NCI-H774 (cell line): ENCODE data around the gene CLCN3.
"Not testable (repeated sequence)": the region's sequence is repeated elsewhere in the genome, so short reads cannot be mapped to it uniquely, and the experiment has no call there.

ENCODE experiments used
- DNase-seq: peaks from one replicate; lab custom pipeline; 2025; lab: John Stamatoyannopoulos, UW

CLCN3 gene

GRCh38 chr4:169707958-169708643 is 87.7 kb downstream of the CLCN3 start:
- DNase-seq: no peak

DNA sequence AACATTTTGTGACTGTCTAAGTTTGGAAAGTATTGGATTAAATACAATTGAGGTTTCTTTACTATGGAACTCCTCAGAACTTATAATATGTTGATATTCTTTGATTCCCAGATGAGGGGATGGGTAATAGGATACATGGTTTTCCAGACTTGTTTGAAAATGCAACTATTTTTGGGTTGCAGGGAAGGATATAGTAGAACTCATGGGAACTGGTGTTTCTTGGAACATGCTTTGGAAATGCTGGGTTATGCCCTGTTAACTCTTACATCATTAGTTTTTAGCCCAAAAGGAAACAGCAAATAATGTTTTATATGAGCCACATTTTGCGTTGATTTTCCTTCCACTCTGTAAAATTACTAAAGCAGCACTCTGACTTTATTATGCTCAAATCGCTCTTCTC is 95.4 kb downstream of the CLCN3 start:
- no peak for DNase-seq

GRCh38 chr4:169716677-169717076 is 96.3 kb downstream of the CLCN3 start:
- no peak for DNase-seq

- no peak for DNase-seq
These were observed 100.2 kb downstream of the CLCN3 start for GRCh38 chr4:169720529-169720928.

DNA sequence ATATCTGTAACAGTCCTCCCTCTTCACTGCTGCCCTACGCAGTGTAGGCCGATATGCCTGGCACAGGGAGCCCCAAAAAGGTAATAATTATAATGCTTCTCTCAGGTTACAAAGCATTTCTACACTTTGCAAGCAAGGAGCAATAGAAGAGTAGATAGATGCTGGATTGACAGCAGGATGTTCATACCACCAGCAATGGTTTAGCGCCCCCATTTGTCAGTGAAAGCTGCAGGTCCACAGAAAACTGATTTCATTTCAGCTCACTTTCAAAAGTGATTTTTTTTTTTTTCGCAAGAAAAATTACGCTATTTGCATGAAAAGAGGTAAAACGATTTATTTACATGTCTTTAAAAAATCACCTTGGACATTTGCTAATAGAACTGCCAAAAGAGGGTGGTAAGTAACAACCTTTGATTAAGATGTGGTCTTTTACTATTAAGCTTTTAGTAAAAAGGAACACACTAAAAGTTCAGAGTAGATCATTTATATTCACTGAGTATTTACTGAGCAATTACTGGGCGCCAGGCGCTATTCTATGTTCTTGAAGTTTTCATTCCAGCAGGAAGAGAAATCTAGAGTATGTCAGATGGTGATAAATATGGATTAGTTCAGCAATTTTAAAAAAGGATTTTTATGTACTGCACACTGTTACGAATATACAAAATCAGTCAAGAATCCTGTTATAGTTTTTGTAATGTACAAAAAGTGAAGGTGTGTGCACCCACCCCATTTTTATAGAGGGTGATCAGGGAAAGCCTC is 103.0 kb downstream of the CLCN3 start:
- DNase-seq: no peak

GRCh38 chr4:169724260-169724659 is 103.9 kb downstream of the CLCN3 start:
- DNase-seq: no peak

DNA sequence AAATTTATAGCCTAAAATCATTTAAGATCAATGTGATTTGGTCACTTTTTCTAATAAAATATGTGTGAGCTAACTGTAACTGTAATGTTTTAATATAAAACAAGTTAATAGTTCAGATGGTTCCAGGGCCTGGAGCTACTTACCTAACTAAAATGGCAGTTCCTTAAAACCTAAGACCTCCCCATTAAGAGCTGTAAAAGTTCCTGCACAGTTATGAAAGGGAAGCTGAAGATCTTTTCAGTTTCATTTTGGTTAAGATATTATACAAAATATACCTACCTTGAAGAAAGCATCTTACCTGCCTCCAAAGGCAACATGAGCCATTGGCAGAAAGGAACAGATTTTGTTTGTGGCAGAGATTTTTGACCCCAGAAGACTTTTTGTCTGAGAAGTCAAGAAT is 107.2 kb downstream of the CLCN3 start:
- DNase-seq: no peak

GRCh38 chr4:169730564-169730963 is 110.2 kb downstream of the CLCN3 start:
- no peak for DNase-seq

- not testable (repeated sequence) for DNase-seq
These were observed 118.2 kb downstream of the CLCN3 start for GRCh38 chr4:169738604-169739003.

- DNase-seq: no peak
These were observed 121.2 kb downstream of the CLCN3 start for GRCh38 chr4:169741569-169741968.

GRCh38 chr4:169744601-169745000 is 124.2 kb downstream of the CLCN3 start:
- DNase-seq: no peak

DNA sequence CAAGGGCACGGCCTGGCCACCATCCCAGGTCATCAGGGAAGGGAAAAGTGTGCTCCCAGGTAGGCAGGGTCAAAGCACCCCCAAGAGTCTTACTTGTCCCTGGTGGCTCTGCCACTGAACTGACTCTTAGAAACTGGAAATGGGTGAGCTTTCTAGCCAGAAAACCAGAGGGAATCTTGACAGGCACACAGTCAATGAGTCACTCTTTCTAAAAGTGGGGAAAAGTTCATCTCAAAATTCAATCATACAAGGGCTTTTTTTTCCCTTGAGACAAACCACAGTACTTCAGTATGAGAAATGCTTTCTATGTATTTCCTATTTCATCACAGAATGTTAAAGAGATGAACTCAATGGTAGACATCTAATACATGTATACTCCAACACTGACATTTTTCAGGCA is 124.9 kb downstream of the CLCN3 start:
- DNase-seq: no peak

- no peak for DNase-seq
These were observed 136.7 kb downstream of the CLCN3 start for GRCh38 chr4:169756971-169757574.

- peak; percentile 73 for DNase-seq
These were observed 137.3 kb downstream of the CLCN3 start, which contains the start of gene HPF1 for GRCh38 chr4:169757575-169758184. TSS of gene HPF1 (minus strand) at chr4:169757944. CDS start at chr4:169757877, 67 bp downstream.

- DNase-seq: no peak
These were observed 138.1 kb downstream of the CLCN3 start for GRCh38 chr4:169758401-169758962.

- DNase-seq: no peak
These were observed 141.5 kb downstream of the CLCN3 start for GRCh38 chr4:169761846-169762245.

DNA sequence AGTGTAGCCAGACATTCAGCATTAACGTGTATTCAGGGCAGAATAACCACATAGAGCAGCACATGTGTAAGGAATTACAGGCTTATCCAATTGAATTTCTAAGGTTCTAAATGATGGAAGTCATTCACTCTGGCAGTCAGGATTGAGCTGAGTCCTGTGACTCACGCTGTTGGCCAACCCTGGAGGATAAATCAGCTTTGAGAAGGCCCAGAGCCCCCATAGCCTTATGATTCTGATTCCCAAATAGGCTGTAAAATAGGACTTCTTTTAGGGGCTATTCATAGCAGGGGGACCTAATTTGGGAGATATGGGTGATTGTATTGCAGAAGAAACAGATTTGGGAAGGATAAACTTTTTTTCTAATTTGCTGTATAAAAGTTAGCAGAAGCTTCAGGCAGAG is 145.5 kb downstream of the CLCN3 start:
- no peak for DNase-seq

DNA sequence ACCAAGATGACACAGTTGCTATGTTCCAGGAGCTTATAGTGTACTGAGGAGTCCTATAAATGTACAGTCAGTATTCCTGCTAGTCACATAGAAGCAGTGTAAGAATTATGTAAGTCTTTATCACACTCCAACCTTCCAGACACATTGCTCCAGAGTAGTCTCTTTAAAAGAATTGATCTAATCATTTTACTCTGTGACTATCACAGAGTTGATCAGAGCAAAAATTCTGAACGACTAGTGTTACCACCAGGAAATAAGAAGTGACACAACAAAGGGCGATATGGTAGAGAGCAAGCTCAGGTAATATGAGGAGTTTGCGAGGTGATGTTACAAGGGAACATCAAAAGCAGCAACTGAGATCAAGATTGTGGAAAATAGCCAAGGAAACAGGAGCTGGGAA is 146.4 kb downstream of the CLCN3 start:
- no peak for DNase-seq

- DNase-seq: no peak
These were observed 148.0 kb downstream of the CLCN3 start for GRCh38 chr4:169768385-169768784.

- DNase-seq: no peak
These were observed 150.0 kb downstream of the CLCN3 start for GRCh38 chr4:169770416-169770815.

- DNase-seq: not testable (repeated sequence)
These were observed 151.2 kb downstream of the CLCN3 start for GRCh38 chr4:169771556-169772080.
